Keratinocyte (primary cell): ENCODE measurements around the gene FAM241A.

Experiments used
- EZH2 ChIP-seq: IDR thresholded peaks from one replicate; pipeline ENCODE4 v1.6.1; 2012; ENCODE audit warnings: inconsistent platforms, mild to moderate bottlenecking, low read length, moderate library complexity
- TF ChIP-seq, protein P1 (sequence below), 3 experiments: IDR thresholded peaks in 1 of 3; conservative IDR thresholded peaks in 1 of 3; optimal IDR thresholded peaks in 1 of 3; 2 replicates in 2 of 3; 3 replicates in 1 of 3; pipeline versions ENCODE3 to v1.5.1; 2011; ENCODE audit warnings: low read length in 3 of 3, mild to moderate bottlenecking in 3 of 3, moderate library complexity in 2 of 3, control low read depth in 1 of 3, inconsistent platforms in 1 of 3; ENCODE audit not compliant: insufficient read depth in 2 of 3; ENCODE audit errors: extremely low read depth in 1 of 3

DNA sequence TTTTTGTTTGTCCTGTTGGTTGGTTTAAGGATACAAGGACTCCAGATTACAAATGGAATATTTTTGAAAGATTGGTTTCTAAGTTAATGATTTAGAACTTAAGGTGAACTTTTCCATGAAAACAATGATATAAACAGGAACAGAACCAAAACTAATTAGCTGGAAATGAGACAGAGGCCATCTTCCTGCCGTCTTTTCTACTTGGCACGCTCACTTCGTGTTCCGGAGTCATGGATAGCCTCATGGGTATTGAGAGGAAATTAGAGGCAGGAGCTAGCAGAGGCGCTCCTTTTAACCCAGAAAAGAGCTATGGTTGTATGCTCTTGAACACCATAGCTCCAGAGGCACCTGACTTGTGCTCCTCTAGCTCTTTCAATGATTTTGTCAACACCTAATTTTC, 2.4 kb downstream of the FAM241A start:
- TF ChIP-seq, protein P1, sequence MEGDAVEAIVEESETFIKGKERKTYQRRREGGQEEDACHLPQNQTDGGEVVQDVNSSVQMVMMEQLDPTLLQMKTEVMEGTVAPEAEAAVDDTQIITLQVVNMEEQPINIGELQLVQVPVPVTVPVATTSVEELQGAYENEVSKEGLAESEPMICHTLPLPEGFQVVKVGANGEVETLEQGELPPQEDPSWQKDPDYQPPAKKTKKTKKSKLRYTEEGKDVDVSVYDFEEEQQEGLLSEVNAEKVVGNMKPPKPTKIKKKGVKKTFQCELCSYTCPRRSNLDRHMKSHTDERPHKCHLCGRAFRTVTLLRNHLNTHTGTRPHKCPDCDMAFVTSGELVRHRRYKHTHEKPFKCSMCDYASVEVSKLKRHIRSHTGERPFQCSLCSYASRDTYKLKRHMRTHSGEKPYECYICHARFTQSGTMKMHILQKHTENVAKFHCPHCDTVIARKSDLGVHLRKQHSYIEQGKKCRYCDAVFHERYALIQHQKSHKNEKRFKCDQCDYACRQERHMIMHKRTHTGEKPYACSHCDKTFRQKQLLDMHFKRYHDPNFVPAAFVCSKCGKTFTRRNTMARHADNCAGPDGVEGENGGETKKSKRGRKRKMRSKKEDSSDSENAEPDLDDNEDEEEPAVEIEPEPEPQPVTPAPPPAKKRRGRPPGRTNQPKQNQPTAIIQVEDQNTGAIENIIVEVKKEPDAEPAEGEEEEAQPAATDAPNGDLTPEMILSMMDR (optimal IDR thresholded peaks at IDR 0.05 in 1 of 3, IDR thresholded peaks at IDR 0.05 in 1 of 3, conservative IDR thresholded peaks at IDR 0.05 in 1 of 3; ENCODE audit: extremely low read depth in 1 of 3, insufficient read depth in 2 of 3, low read length in 3 of 3): no peak
- no peak for TF ChIP-seq EZH2
